HEK293T (cell line): Measurements from ENCODE around the gene CDH4.

Experiments used
- ARNT ChIP-seq: fragments of 450-650 bp; IDR thresholded peaks from 2 replicates; pipeline ENCODE4 v1.6.1; 2017; ENCODE audit warnings: mild to moderate bottlenecking
- BHLHE40 ChIP-seq: fragments of 450-650 bp; IDR thresholded peaks from 2 replicates; pipeline ENCODE4 v1.6.1; 2016; ENCODE audit warnings: mild to moderate bottlenecking, moderate library complexity, borderline replicate concordance
- ELF4 ChIP-seq: fragments of 450-650 bp; IDR thresholded peaks from 2 replicates; pipeline ENCODE4 v1.6.1; 2017; ENCODE audit warnings: antibody characterized with exemption
- FOXA1 ChIP-seq: fragments of 450-650 bp; IDR thresholded peaks from 2 replicates; pipeline ENCODE4 v1.6.1; 2016; ENCODE audit warnings: mild to moderate bottlenecking
- FOXK2 ChIP-seq: fragments of 450-650 bp; IDR thresholded peaks from 2 replicates; pipeline ENCODE4 v1.6.1; 2016; ENCODE audit warnings: mild to moderate bottlenecking
- FOXM1 ChIP-seq: fragments of 450-650 bp; IDR thresholded peaks from 2 replicates; pipeline ENCODE4 v1.6.1; 2017; ENCODE audit warnings: mild to moderate bottlenecking, borderline replicate concordance
- HDGF ChIP-seq: fragments of 450-650 bp; IDR thresholded peaks from 2 replicates; pipeline ENCODE4 v1.6.1; 2017; ENCODE audit warnings: antibody characterized with exemption, borderline replicate concordance
- L3MBTL2 ChIP-seq: fragments of 450-650 bp; conservative IDR thresholded peaks from 2 replicates; pipeline ENCODE4 v1.6.1; 2016; ENCODE audit warnings: mild to moderate bottlenecking
- NFRKB ChIP-seq: fragments of 450-650 bp; IDR thresholded peaks from 2 replicates; pipeline ENCODE4 v1.6.1; 2016; ENCODE audit warnings: mild to moderate bottlenecking, moderate library complexity
- SP1 ChIP-seq: fragments of 450-650 bp; IDR thresholded peaks from 2 replicates; pipeline ENCODE4 v1.6.1; 2017
- SUZ12 ChIP-seq: fragments of 450-650 bp; IDR thresholded peaks from 2 replicates; pipeline ENCODE4 v1.6.1; 2016; ENCODE audit warnings: mild to moderate bottlenecking
- TARDBP ChIP-seq: fragments of 450-650 bp; IDR thresholded peaks from 2 replicates; pipeline ENCODE4 v1.6.1; 2016

- no peak for TF ChIP-seq FOXK2
- no peak for TF ChIP-seq SP1
- no peak for TF ChIP-seq ARNT
- no peak for TF ChIP-seq FOXA1
- no peak for TF ChIP-seq FOXM1
- TF ChIP-seq SUZ12 = no peak
- TF ChIP-seq BHLHE40 = no peak
- TF ChIP-seq NFRKB = no peak
- TF ChIP-seq L3MBTL2 = no peak
- no peak for TF ChIP-seq ELF4
- no peak for TF ChIP-seq TARDBP
- TF ChIP-seq HDGF = no peak
These were observed 678.9 kb downstream of the CDH4 start for GRCh38 chr20:61930776-61931475.
